ENCODE data around the gene RGL2.

GRCh38 chr6:33252759-33253158 is 46.0 kb downstream of the RGL2 start:
- TF ChIP-seq EZH2 (IDR thresholded peaks at IDR 0.05; ENCODE audit: insufficient read depth, poor library complexity, severe bottlenecking) (no peak), EZH2phosphoT487 (IDR thresholded peaks at IDR 0.05; ENCODE audit: insufficient read depth, low read depth) (no peak)
